Measurements from ENCODE around the gene TSSK3.
A peak's percentile ranks its signal among the peaks of the same experiment; 100 is the strongest.

TSSK3 gene

GRCh38 chr1:32334864-32335534, 27.3 kb upstream of the TSSK3 start:
- Histone ChIP-seq H3K36me3 (ENCODE audit: insufficient read depth, low read length) (peaks cover 40% of the 10 kb centered on the region), H2AFZ (ENCODE audit: low read depth, low read length) (no peak overlapping the region), H3K4me1 (ENCODE audit: insufficient read depth, low read length) (peaks cover 46% of the 10 kb centered on the region), H3K9me3 (ENCODE audit: low read length) (no peaks in the 10 kb centered on the region), H3K27me3 (ENCODE audit: insufficient read depth, low read length) (no peaks in the 10 kb centered on the region), H3K4me3 (ENCODE audit: low read length) (peak overlapping the region; percentile 58)

- H3K27me3 ChIP-seq (ENCODE audit: insufficient read depth, low read length): no peaks in the 10 kb centered on the region
- H3K4me1 ChIP-seq (ENCODE audit: insufficient read depth, low read length): peaks cover 46% of the 10 kb centered on the region
- no peak overlapping the region for H2AFZ ChIP-seq (ENCODE audit: low read depth, low read length)
- no peaks in the 10 kb centered on the region for H3K9me3 ChIP-seq (ENCODE audit: low read length)
- peak overlapping the region; percentile 58 for H3K4me3 ChIP-seq (ENCODE audit: low read length)
- peaks cover 36% of the 10 kb centered on the region for H3K36me3 ChIP-seq (ENCODE audit: insufficient read depth, low read length)
Measured at GRCh38 chr1:32335535-32335789, 26.9 kb upstream of the TSSK3 start.

GRCh38 chr1:32335790-32336590, 26.3 kb upstream of the TSSK3 start, which contains the start of gene MARCKSL1:
TSS of gene MARCKSL1 (minus strand) at chr1:32336233. CDS start at chr1:32336033, 200 bp downstream.
- Histone ChIP-seq H3K36me3 (ENCODE audit: insufficient read depth, low read length) (peaks cover 36% of the 10 kb centered on the region), H3K9me3 (ENCODE audit: low read length) (no peaks in the 10 kb centered on the region), H3K27me3 (ENCODE audit: insufficient read depth, low read length) (no peaks in the 10 kb centered on the region), H2AFZ (ENCODE audit: low read depth, low read length) (no peak within 1 kb of the TSS), H3K4me1 (ENCODE audit: insufficient read depth, low read length) (peaks cover 46% of the 10 kb centered on the region), H3K4me3 (ENCODE audit: low read length) (peak within 1 kb of the TSS; percentile 58)

- Histone ChIP-seq H3K27me3 (ENCODE audit: insufficient read depth, low read length) (no peaks in the 10 kb centered on the region), H3K9me3 (ENCODE audit: low read length) (no peaks in the 10 kb centered on the region), H3K36me3 (ENCODE audit: insufficient read depth, low read length) (peaks cover 33% of the 10 kb centered on the region), H2AFZ (ENCODE audit: low read depth, low read length) (no peak overlapping the region), H3K4me3 (ENCODE audit: low read length) (peak overlapping the region; percentile 58), H3K4me1 (ENCODE audit: insufficient read depth, low read length) (peaks cover 46% of the 10 kb centered on the region)
Measured at GRCh38 chr1:32336591-32336932, 25.8 kb upstream of the TSSK3 start.

- no peaks in the 10 kb centered on the region for H3K9me3 ChIP-seq (ENCODE audit: low read length)
- no peak overlapping the region for H3K4me3 ChIP-seq (ENCODE audit: low read length)
- H2AFZ ChIP-seq (ENCODE audit: low read depth, low read length): no peak overlapping the region
- H3K27me3 ChIP-seq (ENCODE audit: insufficient read depth, low read length): no peaks in the 10 kb centered on the region
- H3K4me1 ChIP-seq (ENCODE audit: insufficient read depth, low read length): peaks cover 46% of the 10 kb centered on the region
- H3K36me3 ChIP-seq (ENCODE audit: insufficient read depth, low read length): peaks cover 29% of the 10 kb centered on the region
Measured at GRCh38 chr1:32336963-32337675, 25.2 kb upstream of the TSSK3 start.

- Histone ChIP-seq H3K36me3 (ENCODE audit: insufficient read depth, low read length) (peaks cover 20% of the 10 kb centered on the region), H3K4me1 (ENCODE audit: insufficient read depth, low read length) (peaks cover 46% of the 10 kb centered on the region), H2AFZ (ENCODE audit: low read depth, low read length) (no peak overlapping the region), H3K4me3 (ENCODE audit: low read length) (no peak overlapping the region), H3K9me3 (ENCODE audit: low read length) (no peaks in the 10 kb centered on the region), H3K27me3 (ENCODE audit: insufficient read depth, low read length) (no peaks in the 10 kb centered on the region)
Measured at GRCh38 chr1:32337855-32338636, 24.3 kb upstream of the TSSK3 start.

GRCh38 chr1:32338637-32339145, 23.6 kb upstream of the TSSK3 start:
- Histone ChIP-seq H2AFZ (ENCODE audit: low read depth, low read length) (no peak overlapping the region), H3K4me3 (ENCODE audit: low read length) (no peak overlapping the region), H3K4me1 (ENCODE audit: insufficient read depth, low read length) (peaks cover 39% of the 10 kb centered on the region), H3K9me3 (ENCODE audit: low read length) (no peaks in the 10 kb centered on the region), H3K27me3 (ENCODE audit: insufficient read depth, low read length) (no peaks in the 10 kb centered on the region), H3K36me3 (ENCODE audit: insufficient read depth, low read length) (peaks cover 14% of the 10 kb centered on the region)

- H3K4me3 ChIP-seq (ENCODE audit: low read length): no peak overlapping the region
- peaks cover 6% of the 10 kb centered on the region for H3K36me3 ChIP-seq (ENCODE audit: insufficient read depth, low read length)
- H3K4me1 ChIP-seq (ENCODE audit: insufficient read depth, low read length): peaks cover 32% of the 10 kb centered on the region
- no peaks in the 10 kb centered on the region for H3K9me3 ChIP-seq (ENCODE audit: low read length)
- H2AFZ ChIP-seq (ENCODE audit: low read depth, low read length): no peak overlapping the region
- H3K27me3 ChIP-seq (ENCODE audit: insufficient read depth, low read length): no peaks in the 10 kb centered on the region
Measured at GRCh38 chr1:32339363-32339978, 22.9 kb upstream of the TSSK3 start.

GRCh38 chr1:32341186-32341757, 21.1 kb upstream of the TSSK3 start:
- Histone ChIP-seq H3K36me3 (ENCODE audit: insufficient read depth, low read length) (no peaks in the 10 kb centered on the region), H3K4me1 (ENCODE audit: insufficient read depth, low read length) (peaks cover 28% of the 10 kb centered on the region), H3K9me3 (ENCODE audit: low read length) (no peaks in the 10 kb centered on the region), H3K27me3 (ENCODE audit: insufficient read depth, low read length) (no peaks in the 10 kb centered on the region), H2AFZ (ENCODE audit: low read depth, low read length) (no peak overlapping the region), H3K4me3 (ENCODE audit: low read length) (no peak overlapping the region)

- no peaks in the 10 kb centered on the region for H3K27me3 ChIP-seq (ENCODE audit: insufficient read depth, low read length)
- H3K4me1 ChIP-seq (ENCODE audit: insufficient read depth, low read length): peaks cover 22% of the 10 kb centered on the region
- no peak overlapping the region for H2AFZ ChIP-seq (ENCODE audit: low read depth, low read length)
- H3K9me3 ChIP-seq (ENCODE audit: low read length): no peaks in the 10 kb centered on the region
- H3K36me3 ChIP-seq (ENCODE audit: insufficient read depth, low read length): no peaks in the 10 kb centered on the region
- H3K4me3 ChIP-seq (ENCODE audit: low read length): no peak overlapping the region
Measured at GRCh38 chr1:32341971-32342370, 20.4 kb upstream of the TSSK3 start.

GRCh38 chr1:32342704-32343103, 19.6 kb upstream of the TSSK3 start:
- H3K9me3 ChIP-seq (ENCODE audit: low read length): no peaks in the 10 kb centered on the region
- peaks cover 14% of the 10 kb centered on the region for H3K4me1 ChIP-seq (ENCODE audit: insufficient read depth, low read length)
- no peaks in the 10 kb centered on the region for H3K27me3 ChIP-seq (ENCODE audit: insufficient read depth, low read length)
- no peak overlapping the region for H2AFZ ChIP-seq (ENCODE audit: low read depth, low read length)
- no peak overlapping the region for H3K4me3 ChIP-seq (ENCODE audit: low read length)
- H3K36me3 ChIP-seq (ENCODE audit: insufficient read depth, low read length): no peaks in the 10 kb centered on the region

GRCh38 chr1:32345289-32345827, 17.0 kb upstream of the TSSK3 start:
- no peaks in the 10 kb centered on the region for H3K9me3 ChIP-seq (ENCODE audit: low read length)
- H3K4me3 ChIP-seq (ENCODE audit: low read length): no peak overlapping the region
- no peaks in the 10 kb centered on the region for H3K36me3 ChIP-seq (ENCODE audit: insufficient read depth, low read length)

More at GRCh38 chr1:32345289-32345827, 17.0 kb upstream of the TSSK3 start:
- Histone ChIP-seq H2AFZ (ENCODE audit: low read depth, low read length) (no peak overlapping the region), H3K4me1 (ENCODE audit: insufficient read depth, low read length) (no peaks in the 10 kb centered on the region), H3K27me3 (ENCODE audit: insufficient read depth, low read length) (no peaks in the 10 kb centered on the region)

Data from neuron (in vitro differentiated cells).